SW 1271 (cell line): ENCODE data around the gene C4orf50.
A peak's percentile ranks its signal among the peaks of the same experiment; 100 is the strongest.

Experiments
- DNase-seq, 2 experiments: peaks; one replicate each; lab custom pipeline; 2025; lab: John Stamatoyannopoulos, UW

The C4orf50 gene

DNA sequence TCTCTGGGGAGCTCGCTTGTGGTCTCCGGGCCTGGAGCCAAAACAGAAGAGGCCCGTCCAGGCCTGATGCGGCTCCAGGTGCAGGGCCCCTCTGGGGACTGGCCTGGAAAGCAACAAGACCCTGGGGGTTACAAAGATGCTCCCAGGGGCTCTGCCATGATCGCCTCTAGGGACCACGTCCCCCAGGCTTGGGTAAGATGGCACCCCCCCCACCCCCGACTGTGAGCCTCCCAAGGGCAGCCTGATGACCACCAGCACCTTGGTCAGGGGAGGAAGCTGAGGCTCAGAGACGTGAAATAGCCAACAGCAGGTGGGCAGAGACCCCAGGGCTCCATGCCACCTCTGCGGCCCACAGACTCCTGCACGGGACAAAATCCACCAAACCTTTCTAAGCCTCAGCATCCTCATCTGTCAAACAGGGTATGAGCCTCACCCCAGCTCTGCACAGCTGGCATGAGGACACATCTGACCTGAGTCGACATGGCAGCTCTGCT, 25.4 kb downstream of the C4orf50 start:
- no peak for DNase-seq

DNA sequence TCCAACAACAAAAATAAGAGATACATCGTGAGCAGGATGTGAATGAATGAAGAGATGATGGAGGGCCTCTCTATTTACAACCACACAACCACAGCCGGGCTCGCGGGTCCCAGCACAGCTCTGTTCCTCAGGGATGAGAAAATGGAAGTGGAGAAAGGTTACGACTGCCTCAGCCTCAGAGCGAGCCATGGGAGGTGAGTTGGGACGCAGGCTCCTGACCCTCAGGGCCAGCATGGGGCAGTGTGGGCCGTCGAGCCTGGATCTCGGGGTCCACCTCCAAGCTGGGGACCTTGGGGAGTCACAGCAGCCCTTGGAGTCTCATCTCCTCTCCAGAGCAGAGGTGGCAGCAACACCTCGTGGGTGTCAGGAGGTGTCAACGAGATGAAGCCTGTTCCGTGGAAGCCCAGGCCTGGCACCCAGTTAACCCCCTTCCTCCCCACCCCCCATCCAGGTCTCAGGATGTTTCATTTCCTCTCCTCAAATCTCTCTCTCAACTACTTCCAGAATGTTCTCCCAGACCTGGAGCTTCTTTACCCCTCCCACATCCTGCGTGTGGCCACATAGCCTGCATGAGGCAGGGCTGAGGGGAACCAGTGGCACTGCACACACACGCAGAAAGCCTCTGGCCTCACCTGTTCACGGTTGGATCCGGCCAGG, 25.9 kb downstream of the C4orf50 start:
- DNase-seq: no peak

DNA sequence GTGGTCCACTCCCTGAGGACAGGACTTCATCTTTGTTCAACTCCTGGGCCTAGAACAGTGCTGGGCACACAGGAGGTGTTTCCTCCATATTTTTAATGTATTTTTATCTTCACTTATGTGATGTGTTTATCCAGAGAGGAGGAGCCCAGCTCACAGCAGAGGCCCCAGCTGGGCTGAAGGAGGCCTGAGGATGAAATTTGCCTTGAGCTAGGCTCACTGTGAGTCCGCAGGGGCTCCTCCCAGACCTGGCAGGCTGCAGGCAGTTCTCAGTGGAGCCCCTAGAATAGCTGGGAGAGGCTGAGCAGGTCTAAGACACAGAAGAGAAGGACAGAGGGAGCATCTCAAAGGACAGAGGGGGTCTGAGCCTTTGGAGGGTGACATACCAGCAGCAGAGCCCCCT, 26.8 kb downstream of the C4orf50 start:
- DNase-seq: no peak

DNA sequence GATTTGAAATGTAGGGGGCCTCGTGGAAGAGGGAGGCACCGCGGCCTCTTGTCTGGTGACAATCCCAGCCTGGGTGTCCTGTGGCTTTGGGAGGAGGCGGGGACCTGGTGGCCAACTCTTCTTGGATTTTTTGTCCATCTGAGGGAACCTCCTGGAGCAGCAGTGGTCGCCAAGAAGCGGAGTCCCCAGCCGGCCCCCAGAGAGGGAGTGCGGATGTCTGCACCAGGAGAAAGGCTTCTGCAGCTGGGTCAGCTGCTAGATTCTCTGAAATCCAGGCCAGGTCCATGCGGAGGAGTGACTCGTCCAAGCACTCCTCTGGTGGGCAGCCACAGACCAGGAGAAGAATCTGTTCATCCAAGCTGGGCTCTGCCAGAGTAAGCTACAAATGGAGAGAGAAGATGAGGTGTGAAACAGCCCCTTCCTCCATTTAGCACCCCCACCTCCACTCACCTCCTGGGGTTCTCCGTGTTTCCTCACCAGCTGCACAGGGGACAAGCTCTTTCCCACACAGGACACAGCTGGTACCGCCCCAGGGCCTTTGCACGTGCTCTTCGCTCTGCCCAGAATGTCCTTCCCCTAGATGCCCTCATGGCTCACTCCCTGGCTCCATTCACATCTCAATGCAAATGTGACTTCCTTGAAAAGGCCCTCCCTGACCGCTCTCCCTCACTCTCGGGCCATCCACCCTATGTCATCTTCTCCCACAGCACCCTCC, 27.6 kb downstream of the C4orf50 start:
- DNase-seq: no peak

DNA sequence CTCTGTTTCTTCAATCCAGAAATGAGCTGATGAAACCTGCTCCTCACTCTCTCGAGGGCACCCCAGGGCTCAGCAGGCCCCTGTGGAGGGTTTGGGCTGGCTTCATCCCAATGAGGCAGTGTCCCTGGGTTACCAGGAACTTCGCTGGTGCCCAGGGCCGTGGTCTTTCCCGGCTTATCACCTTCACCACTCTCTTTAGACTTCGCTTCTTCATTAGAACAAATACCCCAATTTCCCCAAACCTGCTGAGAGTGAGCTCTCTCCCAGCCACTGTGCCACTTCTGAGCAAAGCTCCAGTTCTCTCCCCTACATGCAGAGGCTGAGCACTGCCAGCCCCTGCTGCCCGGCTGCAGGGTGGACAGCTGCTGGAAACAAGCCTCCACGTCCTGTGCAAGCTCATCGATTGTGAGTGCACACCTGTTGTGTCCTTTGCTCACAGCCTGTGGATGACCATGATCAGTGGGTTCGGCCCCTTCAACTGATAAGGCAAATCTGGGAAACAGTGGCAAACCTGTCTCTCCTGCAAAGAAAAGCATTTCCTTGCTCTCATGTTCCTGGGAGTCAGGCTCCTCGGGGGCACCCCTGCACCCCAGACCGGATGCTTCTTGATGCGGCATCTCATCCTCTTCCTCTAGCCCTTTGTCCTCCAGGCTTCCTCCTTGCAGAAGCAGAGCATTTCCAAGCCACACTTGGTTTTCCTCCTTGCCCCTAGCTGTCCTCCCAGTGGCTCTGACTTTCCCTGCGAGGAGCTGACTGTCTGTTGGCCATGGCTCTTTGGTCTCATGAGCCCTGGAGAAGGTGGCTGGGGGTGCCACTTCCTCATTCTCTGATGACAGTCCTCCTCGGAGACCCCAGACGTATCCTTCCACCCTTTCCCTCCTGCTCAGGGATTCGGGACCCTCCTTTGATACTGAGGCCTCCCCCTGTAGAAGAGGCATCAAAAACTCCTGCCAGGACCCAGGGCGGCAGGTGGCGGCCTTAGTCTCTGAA, 28.7 kb downstream of the C4orf50 start:
- no peak for DNase-seq

DNA sequence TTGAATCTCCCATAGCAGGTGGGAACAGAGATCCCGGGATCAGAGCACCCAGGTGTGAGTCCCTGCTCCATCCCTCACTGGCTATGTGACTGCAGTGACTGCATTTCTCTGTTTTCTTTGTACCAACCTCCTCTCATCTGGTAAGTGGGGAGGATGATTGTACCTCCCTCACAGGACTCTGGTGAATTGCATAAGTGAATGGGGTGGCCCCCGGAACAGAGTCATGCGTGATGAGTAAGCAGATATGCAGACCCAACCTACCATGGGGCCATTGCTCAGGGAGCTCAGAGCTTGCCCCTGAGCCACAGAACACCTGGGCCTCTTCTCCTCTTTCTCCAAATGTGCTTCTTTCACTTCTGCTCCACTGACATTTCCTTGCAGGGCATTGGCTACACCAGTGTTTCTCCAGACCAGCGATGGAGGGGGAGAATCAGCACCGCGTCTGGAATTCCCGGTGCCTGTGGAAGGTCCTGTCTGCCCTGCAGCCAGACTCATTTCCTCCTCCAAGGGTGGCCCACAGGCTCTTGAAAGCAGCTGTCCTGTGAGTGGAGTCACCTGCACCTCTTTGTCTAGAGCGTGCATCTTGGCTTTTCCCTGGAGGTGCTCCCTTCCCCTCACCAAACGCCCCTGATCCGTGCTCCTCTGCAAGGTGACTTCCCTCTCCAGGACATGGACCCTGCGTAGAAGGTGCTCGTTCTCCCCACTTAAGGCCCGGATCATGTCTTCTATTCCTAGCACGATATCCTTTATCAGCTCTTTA, 30.0 kb downstream of the C4orf50 start:
- DNase-seq: no peak

DNA sequence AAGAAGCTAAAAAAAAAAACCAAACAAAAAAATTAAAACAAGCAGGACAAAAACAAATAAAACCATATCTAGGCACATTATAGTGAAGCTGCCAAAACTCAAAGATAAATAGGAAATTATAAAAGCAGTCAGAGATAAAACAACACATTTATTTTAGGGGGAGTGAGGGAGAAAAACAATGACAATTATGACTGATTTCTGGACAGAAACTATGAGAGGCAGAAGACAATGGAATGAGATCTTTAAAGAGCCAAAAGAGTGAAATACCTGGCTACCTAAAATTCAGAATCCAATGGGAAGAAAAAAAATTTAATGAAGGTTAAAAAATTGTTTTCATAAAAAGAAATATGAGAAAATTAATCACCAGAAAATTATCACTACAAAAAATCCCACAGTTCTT, 33.4 kb downstream of the C4orf50 start:
- DNase-seq: no peak

DNA sequence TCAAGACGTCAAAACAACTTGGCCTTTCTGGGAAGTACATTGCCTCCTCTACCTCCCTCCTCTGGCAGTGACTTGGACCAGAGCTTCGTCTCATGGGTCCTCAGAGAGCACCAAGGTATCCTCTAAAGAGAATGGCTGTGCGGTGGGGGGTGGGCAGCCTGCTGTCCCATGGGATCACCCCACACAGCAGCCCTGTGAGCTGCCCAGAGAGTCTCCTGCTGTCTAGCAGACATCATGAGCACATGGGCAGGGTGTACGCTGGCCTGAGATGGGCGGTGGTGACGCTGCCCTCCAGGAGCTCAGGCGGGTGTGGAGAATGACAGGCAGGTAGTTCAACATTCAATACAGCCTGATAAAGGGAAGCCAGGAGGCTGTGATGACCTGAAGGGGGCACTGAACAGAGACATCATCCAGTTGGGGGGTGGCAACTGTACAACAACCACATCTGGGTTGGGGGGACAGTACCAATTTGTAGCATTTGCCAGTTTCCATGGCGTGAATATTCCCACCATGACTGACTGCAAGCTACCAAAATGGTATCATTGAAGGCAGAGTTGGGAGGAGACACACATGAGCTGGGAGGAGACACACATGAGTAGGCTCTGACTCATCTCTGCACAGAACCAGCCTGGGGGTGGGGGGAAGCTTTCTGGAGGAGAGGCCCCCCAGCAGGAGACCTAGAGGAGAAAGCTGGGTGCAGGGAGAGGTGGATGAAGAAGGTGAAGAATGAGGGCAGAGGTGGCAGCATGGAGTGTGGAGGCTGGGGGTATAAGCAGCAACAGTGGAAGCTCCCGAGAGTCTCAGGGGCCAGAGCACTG, 35.9 kb downstream of the C4orf50 start:
- DNase-seq: no peak

DNA sequence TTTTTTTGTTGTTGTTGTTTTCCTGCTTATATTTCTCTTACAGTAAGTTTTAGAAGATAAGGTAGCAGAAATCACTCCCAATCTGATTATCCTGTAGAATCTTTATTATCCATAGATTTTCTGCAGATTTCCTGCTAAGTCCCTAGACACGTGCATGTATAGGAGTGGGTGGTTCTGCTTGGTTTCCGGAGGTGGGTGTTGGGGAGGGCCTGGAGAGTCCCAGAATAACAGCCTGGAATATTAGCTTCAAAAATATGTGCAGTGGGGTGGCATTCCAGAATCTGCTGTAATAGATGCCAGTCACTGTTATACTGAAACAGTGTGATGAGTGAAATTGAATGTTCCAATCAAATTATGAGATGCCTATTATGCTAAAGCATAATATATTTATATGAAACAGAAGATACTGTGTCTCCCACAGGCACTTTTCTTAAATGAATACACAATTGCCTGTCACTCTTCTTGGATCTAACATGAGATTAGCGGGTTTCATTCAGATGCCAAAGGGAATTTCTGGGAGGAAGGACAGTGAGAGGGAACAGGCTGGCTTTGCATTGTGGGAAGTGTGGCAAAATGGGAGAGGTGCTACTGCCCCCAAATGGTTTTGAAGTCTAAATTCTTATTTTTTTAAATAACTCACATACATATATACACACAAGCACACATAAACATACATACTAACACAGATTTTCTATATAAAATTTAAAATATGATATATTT, 37.6 kb downstream of the C4orf50 start:
- peak in 1 of 2 experiments; percentile 8 for DNase-seq

DNA sequence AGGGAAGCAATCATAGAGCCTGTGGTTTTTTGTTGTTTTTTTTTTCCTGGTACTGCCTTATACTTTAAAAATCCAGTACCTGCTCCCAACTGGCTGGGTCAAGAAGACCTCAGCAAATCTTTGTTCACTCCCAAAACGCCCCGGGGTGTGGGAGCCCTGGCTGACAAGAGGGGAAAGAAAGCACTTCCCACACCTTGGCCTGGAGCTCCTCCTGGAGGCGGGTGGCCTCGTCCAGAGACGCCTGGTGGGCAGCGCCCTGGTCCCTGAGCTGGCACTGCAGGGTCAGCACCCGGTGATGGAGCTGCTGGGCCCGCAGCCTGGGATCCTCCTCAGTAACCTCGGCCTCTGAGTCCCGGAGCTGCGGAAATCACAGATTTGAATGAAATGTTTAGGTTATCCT, 38.2 kb downstream of the C4orf50 start:
- DNase-seq: no peak

DNA sequence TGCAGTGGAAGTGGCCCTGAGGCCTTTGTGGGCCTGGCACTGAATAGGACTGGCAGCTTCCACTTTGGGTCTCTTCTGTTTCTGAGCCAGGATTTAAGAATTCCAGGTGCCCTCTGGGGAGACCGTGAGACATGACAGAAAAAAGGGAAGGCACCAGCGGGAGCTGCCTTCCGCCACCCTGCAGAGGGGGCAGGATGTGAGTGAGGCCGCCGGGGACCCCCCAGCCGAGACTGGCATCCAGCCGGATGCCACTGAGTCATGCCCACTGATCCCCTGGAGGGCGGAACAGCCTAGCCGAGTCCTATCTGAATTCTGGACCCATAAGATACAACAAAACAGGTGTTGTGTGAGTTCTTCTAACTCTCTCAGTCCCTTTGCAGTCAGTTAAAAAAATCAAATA, 41.3 kb downstream of the C4orf50 start:
- DNase-seq: no peak

DNA sequence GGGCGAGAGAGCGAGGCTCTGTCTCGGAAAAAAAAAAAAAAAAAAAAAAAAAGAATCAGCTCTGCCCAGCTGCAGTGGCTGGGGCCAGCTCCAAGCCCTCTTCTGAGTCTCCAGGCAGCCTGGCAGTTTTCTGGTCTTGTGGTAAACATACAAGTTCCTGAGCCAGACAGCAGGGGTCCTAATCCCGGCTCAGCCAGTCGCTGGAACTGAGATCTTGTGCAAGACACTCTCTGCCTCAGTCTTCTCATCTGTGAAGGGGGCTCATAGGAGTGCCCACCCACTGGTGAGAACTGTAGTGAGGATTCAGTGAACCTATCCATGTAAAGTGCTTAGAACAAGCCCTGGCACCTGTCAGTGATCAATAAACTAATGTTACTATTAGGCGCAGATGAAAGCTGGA, 41.8 kb downstream of the C4orf50 start:
- no peak for DNase-seq

DNA sequence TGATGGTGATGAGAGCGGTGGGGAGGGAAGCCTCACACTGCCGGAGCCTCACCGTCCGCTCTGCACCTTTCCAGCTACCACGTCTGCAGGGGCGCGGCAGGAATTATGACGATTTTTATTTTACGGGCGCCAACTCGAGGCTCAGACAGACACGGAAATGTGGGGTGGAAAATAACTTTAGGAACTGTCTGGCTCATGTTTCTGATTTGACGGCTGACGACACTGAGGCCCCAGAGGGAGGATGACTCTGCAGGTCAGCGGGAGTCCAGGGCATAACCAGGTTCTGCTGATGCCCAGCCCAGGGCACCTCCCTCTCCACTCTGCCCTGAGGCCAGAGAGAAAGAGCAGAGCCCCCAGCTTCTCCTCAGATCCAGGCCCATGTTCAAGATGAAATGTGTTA, 43.9 kb downstream of the C4orf50 start:
- DNase-seq: no peak

DNA sequence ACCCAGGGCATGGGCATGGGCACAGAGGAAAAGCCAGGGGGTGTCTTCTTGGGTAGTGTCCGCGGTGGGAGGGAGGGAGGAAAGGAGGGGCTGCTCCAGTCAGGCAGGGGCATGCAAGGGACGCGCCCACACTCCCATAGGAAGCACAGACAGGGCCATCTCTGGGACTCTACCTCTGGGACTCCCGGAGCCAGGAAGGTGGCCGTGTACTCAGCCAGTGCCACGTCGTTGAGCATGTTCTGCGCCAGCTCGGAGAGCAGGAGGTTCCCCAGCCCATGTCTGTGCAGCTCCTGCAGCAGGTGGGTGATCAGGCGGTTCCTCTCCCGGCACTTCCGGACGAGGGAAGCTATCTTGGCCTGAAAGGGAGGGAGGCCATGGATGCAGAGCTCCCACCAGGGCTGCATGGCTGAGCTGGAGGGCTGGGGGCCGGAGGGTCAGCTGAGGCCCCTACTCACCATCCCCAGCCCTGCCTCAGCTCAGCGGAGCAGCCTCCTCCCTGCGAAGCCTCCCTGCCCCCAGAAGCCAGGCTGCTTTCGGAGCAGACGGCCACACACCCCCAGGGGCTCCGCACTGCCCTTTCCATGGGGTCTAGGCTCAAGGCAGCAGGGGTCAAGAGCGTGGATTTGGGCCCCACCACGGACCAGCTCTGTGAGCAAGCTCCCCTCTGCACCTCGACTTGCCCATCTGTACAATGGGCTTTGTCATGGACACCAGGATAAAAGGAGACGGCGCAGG, 44.6 kb downstream of the C4orf50 start:
- no peak for DNase-seq

DNA sequence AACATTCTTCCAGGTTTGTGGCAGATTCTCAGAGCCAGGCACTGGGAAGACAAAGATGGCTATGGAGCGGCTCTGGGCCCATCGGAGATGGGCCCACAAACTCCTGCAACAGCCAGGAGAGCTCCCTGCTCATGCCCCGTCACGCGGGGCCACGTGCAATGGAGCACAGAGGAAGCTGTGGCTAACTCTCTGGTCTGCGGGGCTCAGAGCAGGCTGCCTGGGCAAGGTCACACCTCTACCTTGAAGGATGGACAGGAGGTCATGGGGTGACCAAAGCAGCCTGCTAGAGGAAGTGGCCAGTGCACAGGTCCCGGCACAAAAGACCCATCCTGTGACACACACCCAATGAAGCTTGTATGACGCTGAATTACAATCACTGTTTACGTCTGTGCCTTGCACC, 45.2 kb downstream of the C4orf50 start:
- no peak for DNase-seq

DNA sequence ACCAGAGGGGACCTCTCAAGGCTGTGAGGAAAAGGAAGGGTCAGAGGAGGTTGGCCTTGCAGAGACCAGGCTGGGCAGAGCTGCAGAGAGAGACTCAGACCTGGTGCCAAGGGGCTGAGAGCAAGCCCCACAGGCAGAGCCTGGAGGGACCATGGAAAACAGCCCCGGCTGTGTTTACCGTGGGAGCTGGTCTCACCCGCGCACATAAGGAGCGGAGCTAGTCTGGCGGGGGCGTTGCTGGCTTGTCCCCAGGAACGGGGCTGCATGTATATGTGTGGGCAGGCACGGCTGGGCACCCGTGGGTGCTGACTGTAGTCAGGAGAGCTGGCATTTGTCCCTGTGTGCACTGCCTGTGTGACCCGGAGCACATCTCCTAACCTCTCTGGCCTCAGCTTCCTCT, 45.7 kb downstream of the C4orf50 start:
- DNase-seq: no peak

DNA sequence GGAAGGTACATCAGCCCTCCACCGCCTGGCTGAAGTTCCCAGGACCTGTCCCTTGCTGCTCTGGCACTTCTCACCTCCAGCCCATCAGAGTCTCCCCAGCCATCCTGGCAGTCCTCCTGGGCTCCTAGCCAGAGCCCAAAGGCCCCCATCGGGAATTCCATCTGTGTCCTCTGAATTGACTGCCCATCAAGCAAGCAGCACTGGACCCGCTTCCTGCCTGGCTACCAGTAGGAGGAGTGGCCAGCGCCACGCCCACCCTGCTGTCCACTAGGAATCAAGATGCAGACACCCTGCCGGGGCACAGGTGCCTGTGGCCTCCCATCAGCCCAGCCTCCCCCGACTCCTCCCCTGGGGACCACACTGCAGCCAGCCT, 47.2 kb downstream of the C4orf50 start:
- DNase-seq: no peak

DNA sequence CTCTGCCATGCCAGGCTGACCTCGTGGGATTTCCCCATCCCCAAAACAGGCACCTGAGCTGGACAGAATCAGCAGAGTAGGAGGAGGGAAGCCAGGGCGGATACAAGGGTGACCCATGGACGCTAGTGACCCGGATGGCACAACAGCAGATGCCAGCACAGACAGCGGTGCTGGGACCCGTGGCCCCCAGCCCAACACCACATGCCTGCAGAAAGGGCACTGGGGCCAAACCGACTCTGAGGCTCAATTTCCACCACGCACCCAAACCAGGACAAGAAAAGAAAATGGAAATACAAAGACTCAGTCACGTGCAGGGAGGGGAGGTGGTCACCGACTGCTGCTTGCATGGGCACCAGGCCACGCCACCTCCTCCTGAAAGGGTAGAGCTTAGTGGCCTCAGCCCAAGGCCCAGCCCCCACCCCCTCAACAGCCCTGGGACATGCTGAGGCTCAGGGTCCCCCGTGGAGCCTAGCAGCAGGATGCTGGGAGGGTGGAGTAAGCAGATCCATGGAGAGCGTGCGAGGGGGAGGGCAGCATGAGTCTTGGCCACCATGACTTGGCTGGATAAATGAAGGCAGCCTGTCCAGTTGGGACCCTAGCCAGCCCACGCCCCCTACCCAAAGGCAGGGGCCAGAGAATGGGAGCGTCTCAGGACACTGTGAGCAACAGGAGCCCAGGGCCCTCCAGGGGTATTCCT, 47.7 kb downstream of the C4orf50 start:
- DNase-seq: no peak

DNA sequence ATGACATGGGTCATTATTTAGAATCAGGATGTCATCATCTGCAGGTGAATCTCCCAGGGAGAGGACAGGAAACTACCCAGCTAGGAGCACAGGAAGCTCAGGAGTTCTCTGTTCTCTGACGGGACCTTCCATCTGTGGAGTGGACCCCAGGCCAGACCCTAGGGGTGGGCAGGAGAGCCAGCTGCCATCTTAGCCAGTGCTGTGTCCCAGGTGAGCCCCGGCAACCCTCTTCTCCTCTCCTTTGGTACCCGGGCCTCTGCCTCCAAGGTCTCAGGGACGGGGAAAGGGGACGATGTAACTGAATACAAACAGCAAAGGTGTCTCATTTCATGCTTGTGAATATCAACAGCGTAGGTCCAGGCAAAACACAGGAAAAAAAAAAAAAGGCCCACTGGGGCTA, 48.5 kb downstream of the C4orf50 start:
- DNase-seq: no peak
